GM12891 (cell line): ENCODE data around the gene C10orf67.

ENCODE experiments used
- POLR2A ChIP-seq: IDR thresholded peaks from 2 replicates; pipeline ENCODE4 v1.6.1; 2011; ENCODE audit warnings: low read depth, low read length, control low read depth
- POU2F2 ChIP-seq: IDR thresholded peaks from 2 replicates; pipeline ENCODE4 v1.6.1; 2011; ENCODE audit warnings: low read depth, mild to moderate bottlenecking, control low read depth, low read length, moderate library complexity
- TAF1 ChIP-seq: IDR thresholded peaks from 2 replicates; pipeline ENCODE4 v1.6.1; 2011; ENCODE audit warnings: low read depth, low read length, control low read depth

DNA sequence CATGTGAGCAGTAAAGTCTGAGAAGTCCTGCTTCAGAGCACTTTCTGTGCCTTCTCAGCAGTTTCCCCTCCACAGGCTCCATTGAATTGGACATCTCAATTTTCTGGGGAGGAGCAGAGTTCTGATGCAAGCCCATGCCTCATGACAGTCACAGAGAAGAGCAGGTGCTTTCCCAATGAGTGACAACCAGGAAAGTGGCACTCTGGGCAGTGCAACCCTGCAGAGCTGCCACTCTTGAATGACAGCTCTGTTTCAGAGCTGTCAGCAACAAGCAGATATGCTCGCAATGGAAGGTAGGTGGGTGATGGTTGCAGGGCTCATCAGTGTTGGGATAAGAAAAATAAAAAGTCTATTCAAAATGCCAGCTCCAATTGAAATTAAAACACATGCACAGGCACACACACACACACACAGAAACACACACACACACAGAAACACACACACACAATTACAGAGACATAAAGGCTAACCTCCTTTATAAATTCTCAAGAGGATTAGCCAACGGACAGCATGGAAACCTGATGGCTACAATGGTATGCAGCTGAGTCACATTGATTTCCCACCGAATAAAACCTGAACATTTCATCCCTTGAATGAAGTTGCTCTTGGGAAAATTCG lies 50.5 kb downstream of the C10orf67 start:
- TF ChIP-seq TAF1 (no peak), POLR2A (no peak), POU2F2 (no peak)
